GM12878 (cell line): Measurements from ENCODE around the gene ANKRD31. TPM values are rescaled to one million over a fixed set of nuclear protein-coding genes. Genes with fewer than 3 reads are reported as not detected.

Experiments
- ATAC-seq: fragments of 200-7000 bp; cut with Tn5 transposase; 3 replicates; pipeline ENCODE4 v1.9.1; 2020; ENCODE audit warnings: mild to moderate bottlenecking, moderate library complexity
- BruUV-seq: library from RNA; stranded (reverse); fragments of 400-500 nt; replicated peaks from 2 replicates; lab custom pipeline; 2021; lab: Mats Ljungman, UMichigan
- CTCF ChIA-PET: fragments of 300-600 bp; sonication (Branson Sonifier 250); formaldehyde crosslinking; extraction: SDS; loops from one replicate; lab custom pipeline; 2021; ENCODE audit warnings: inconsistent platforms; lab: Yijun Ruan, JAX
- POLR2A ChIA-PET: fragments of 350-600 bp; formaldehyde crosslinking; extraction: SDS; loops from one replicate; lab custom pipeline; 2021; ENCODE audit warnings: inconsistent platforms; lab: Charles Lee
- RAD21 ChIA-PET: fragments of 300-600 bp; sonication (Branson Sonifier 250); formaldehyde crosslinking; loops from one replicate; lab custom pipeline; 2023; ENCODE audit warnings: antibody characterized with exemption; ENCODE audit not compliant: unreplicated experiment; lab: Charles Lee
- SMC1A ChIA-PET: fragments of 300-600 bp; sonication (Branson Sonifier 250); formaldehyde crosslinking; loops from one replicate; lab custom pipeline; 2023; ENCODE audit not compliant: unreplicated experiment, uncharacterized antibody; lab: Charles Lee
- DNase-seq: peaks from one replicate; pipeline ENCODE4 v3.0.0-alpha.2; 2011; ENCODE audit warnings: low read depth, low spot score
- FAIRE-seq: peaks from 3 replicates; lab custom pipeline; 2011; peaks lifted over from hg19 to GRCh38; lab: Jason Lieb, UNC
- H2AFZ ChIP-seq: 2 replicates; pipeline ENCODE4 v1.6.0; 2011; ENCODE audit warnings: low read depth, low read length, control low read depth; ENCODE audit not compliant: control insufficient read depth
- H3K27ac ChIP-seq: 2 replicates; pipeline ENCODE4 v1.5.1; 2011; ENCODE audit warnings: control low read depth; ENCODE audit not compliant: control insufficient read depth, insufficient read depth
- H3K27me3 ChIP-seq, 2 experiments: replicated peaks in 1 of 2; 2 replicates each; pipeline versions ENCODE4 v1.6.0 to v1.6.1; 2011; ENCODE audit warnings: low read length in 1 of 2; ENCODE audit not compliant: control insufficient read depth in 2 of 2, insufficient read depth in 2 of 2
- H3K36me3 ChIP-seq, 2 experiments: 2 replicates each; pipeline ENCODE4 v1.5.1; 2011; ENCODE audit warnings: low read length in 1 of 2; ENCODE audit not compliant: control insufficient read depth in 2 of 2, insufficient read depth in 2 of 2
- H3K4me1 ChIP-seq: 2 replicates; pipeline ENCODE4 v1.6.1; 2011; ENCODE audit warnings: mild to moderate bottlenecking, low read length, moderate library complexity, mixed read lengths; ENCODE audit not compliant: control insufficient read depth, insufficient read depth
- H3K4me2 ChIP-seq: 2 replicates; pipeline ENCODE4 v1.6.0; 2011; ENCODE audit warnings: control low read depth; ENCODE audit not compliant: control insufficient read depth, insufficient read depth
- H3K4me3 ChIP-seq: fragments of 200-600 bp; sonication (generic); 2 replicates; pipeline ENCODE4 v1.5.1; 2016
- H3K79me2 ChIP-seq: 2 replicates; pipeline ENCODE4 v1.6.0; 2011; ENCODE audit warnings: low read length; ENCODE audit not compliant: control insufficient read depth, insufficient read depth
- H3K9ac ChIP-seq: 2 replicates; pipeline ENCODE4 v1.8.0; 2011; ENCODE audit warnings: low read length, control low read depth, mixed read lengths; ENCODE audit not compliant: control insufficient read depth, insufficient read depth
- H3K9me3 ChIP-seq: replicated peaks from 3 replicates; pipeline ENCODE4 v1.5.1; 2011; ENCODE audit warnings: mild to moderate bottlenecking, low read length; ENCODE audit not compliant: control insufficient read depth, insufficient read depth
- H4K20me1 ChIP-seq: 2 replicates; pipeline ENCODE4 v1.6.0; 2011; ENCODE audit not compliant: control insufficient read depth, insufficient read depth
- E2F8 ChIP-seq: fragments of 450-650 bp; IDR thresholded peaks from 2 replicates; pipeline ENCODE4 v1.6.1; 2018; ENCODE audit warnings: mild to moderate bottlenecking, low read depth, moderate library complexity; ENCODE audit not compliant: partially characterized antibody
- EED ChIP-seq: sonication (generic); IDR thresholded peaks from 2 replicates; pipeline ENCODE4 v1.6.1; 2016; ENCODE audit warnings: antibody characterized with exemption, low read depth
- EGR1 ChIP-seq, 2 experiments: IDR thresholded peaks; 1 replicate in 1 of 2; 2 replicates in 1 of 2; pipeline ENCODE4 v1.6.1; 2011 to 2012; ENCODE audit warnings: low read depth in 2 of 2, low read length in 2 of 2, borderline replicate concordance in 1 of 2, mild to moderate bottlenecking in 1 of 2, moderate library complexity in 1 of 2
- ELK1 ChIP-seq: IDR thresholded peaks from 2 replicates; pipeline ENCODE4 v1.6.1; 2012; ENCODE audit warnings: low read depth, low read length, improper control_type of control experiment
- FOXK2 ChIP-seq: fragments of 450-650 bp; IDR thresholded peaks from 2 replicates; pipeline ENCODE4 v1.6.1; 2017; ENCODE audit warnings: mild to moderate bottlenecking, moderate library complexity
- IKZF1 ChIP-seq: fragments of 450-650 bp; conservative IDR thresholded peaks from 2 replicates; pipeline ENCODE4 v1.6.1; 2017; ENCODE audit warnings: antibody characterized with exemption, mild to moderate bottlenecking
- IKZF2 ChIP-seq, 2 experiments: fragments of 450-650 bp; IDR thresholded peaks; 2 replicates each; pipeline ENCODE4 v1.6.1; 2017; ENCODE audit warnings: mild to moderate bottlenecking in 2 of 2, moderate library complexity in 2 of 2
- JUNB ChIP-seq: IDR thresholded peaks from 2 replicates; pipeline ENCODE4 v1.6.1; 2016; ENCODE audit warnings: antibody characterized with exemption, mild to moderate bottlenecking
- JUND ChIP-seq: IDR thresholded peaks from 2 replicates; pipeline ENCODE4 v1.6.1; 2012; ENCODE audit warnings: low read depth, mild to moderate bottlenecking, low read length, improper control_type of control experiment, moderate library complexity
- NKRF ChIP-seq: fragments of 450-650 bp; conservative IDR thresholded peaks from 2 replicates; pipeline ENCODE4 v1.6.1; 2017; ENCODE audit warnings: mild to moderate bottlenecking, moderate library complexity
- PAX5 ChIP-seq: IDR thresholded peaks from 2 replicates; pipeline ENCODE4 v1.6.1; 2011; ENCODE audit warnings: low read depth, low read length, borderline replicate concordance
- PBX3 ChIP-seq: IDR thresholded peaks from 2 replicates; pipeline ENCODE4 v1.6.1; 2011; ENCODE audit warnings: mild to moderate bottlenecking, low read depth, low read length, moderate library complexity; ENCODE audit not compliant: insufficient replicate concordance
- RBBP5 ChIP-seq: fragments of 200-600 bp; sonication (generic); conservative IDR thresholded peaks from 2 replicates; pipeline ENCODE4 v1.6.1; 2016
- RFX5 ChIP-seq: IDR thresholded peaks from 2 replicates; pipeline ENCODE4 v1.6.1; 2011; ENCODE audit warnings: low read depth, low read length, improper control_type of control experiment
- SMAD1 ChIP-seq: fragments of 450-650 bp; IDR thresholded peaks from 2 replicates; pipeline ENCODE4 v1.6.1; 2018; ENCODE audit warnings: mild to moderate bottlenecking, low read depth; ENCODE audit not compliant: partially characterized antibody
- SREBF1 ChIP-seq: IDR thresholded peaks from 2 replicates; pipeline ENCODE4 v1.6.1; 2012; ENCODE audit warnings: mild to moderate bottlenecking, low read length
- STAT3 ChIP-seq: IDR thresholded peaks from 2 replicates; pipeline ENCODE4 v1.6.1; 2011; ENCODE audit warnings: low read depth, low read length, improper control_type of control experiment
- ZNF384 ChIP-seq: IDR thresholded peaks from 2 replicates; pipeline ENCODE4 v1.6.1; 2012; ENCODE audit warnings: low read depth, mild to moderate bottlenecking, low read length, improper control_type of control experiment, borderline replicate concordance
- WGBS: methylation state at CpG from one replicate; pipeline ENCODE4 v1.1.6; 2016; ENCODE audit warnings: low lambda C conversion rate; ENCODE audit not compliant: insufficient replicate concordance, insufficient coverage; ENCODE audit errors: missing lambda C conversion rate; 5-methylcytosine and 5-hydroxymethylcytosine counted together
- in situ Hi-C: fragments of 300-500 bp; cut with MboI; formaldehyde crosslinking; loops from 9 replicates; pipeline ENCODE4 v1.14.3; 2018; ENCODE audit warnings: mixed read lengths
- intact Hi-C: fragments of 100-400 bp; cut with micrococcal nuclease; formaldehyde crosslinking; loops from one replicate; pipeline ENCODE4 v1.14.2; 2022; ENCODE audit not compliant: unreplicated experiment
- polyA plus RNA-seq, 11 experiments: library from polyadenylated mRNA; depleted of rRNA in 4 of 11; unstranded in 6 of 11; stranded (reverse) in 5 of 11; fragments of >200 nt; fragmentation: Nextera tagmentation in 4 of 11; fragmentation: Illumina TruSeq in 1 of 11; extraction: Ambion mirVana in 4 of 11; extraction: Trizol in 1 of 11; gene quantifications; 1 replicate in 1 of 11; 2 replicates in 10 of 11; pipeline versions ENCODE4 v1.2.1 to v1.2.3, GENCODE V29; 2011 to 2016; ENCODE audit warnings: inconsistent platforms in 2 of 11, missing spikeins in 2 of 11, low read depth in 1 of 11
- total RNA-seq, 4 experiments: library from RNA; depleted of rRNA in 3 of 4; stranded (reverse); fragments of >200 nt in 3 of 4; fragmentation: Illumina TruSeq in 1 of 4; extraction: Trizol in 1 of 4; gene quantifications; 2 replicates each; pipeline versions ENCODE4 v1.2.1 to v1.2.3, GENCODE V29; 2013 to 2021

The ANKRD31 gene
- total and polyA plus RNA-seq, 10 of the 15 experiments (the other 5 are each of a cell fraction or from before 2014, with no cell fraction given), result under 0.01 to 0.10 (median 0.04) TPM; not detected in 3

- intact Hi-C loops (no loop called here), in situ Hi-C loops (no loop called here)
- H3K4me3 ChIP-seq, result no peak overlapping the region
- no peak overlapping the region for H3K9ac ChIP-seq
- H3K27ac ChIP-seq, result no peak overlapping the region
- no peaks in the 10 kb centered on the region for H4K20me1 ChIP-seq
- H3K36me3 ChIP-seq, result no peaks in the 10 kb centered on the region
- H3K27me3 ChIP-seq, result no peaks in the 10 kb centered on the region; a peak in 1 of 4 replicates
- no peaks in the 10 kb centered on the region for H3K79me2 ChIP-seq
- ChIA-PET POLR2A (no interaction called here), CTCF (no interaction called here), SMC1A (interaction anchor here (0.6 kb wide), 1 partner anchor 163 kb away, joined by 3 read pairs; no protein-coding TSS in a partner anchor), RAD21 (no interaction called here)
- no peaks in the 10 kb centered on the region for H3K9me3 ChIP-seq
- FAIRE-seq (no peak), ATAC-seq (no peak), DNase-seq (no peak)
- BruUV-seq, result no TSS peak
- H3K4me1 ChIP-seq, result no peaks in the 10 kb centered on the region
- TF ChIP-seq JUNB, result no peak
- TF ChIP-seq EGR1 (IDR thresholded peaks at IDR 0.05; ENCODE audit: borderline replicate concordance in 1 of 2, low read depth in 2 of 2, low read length in 2 of 2), result no peak
- TF ChIP-seq PBX3, result no peak
- TF ChIP-seq PAX5, result no peak
- TF ChIP-seq RFX5, result no peak
- no peak for TF ChIP-seq EED
- no peak for TF ChIP-seq FOXK2
- TF ChIP-seq JUND, result no peak
- TF ChIP-seq IKZF2 (IDR thresholded peaks at IDR 0.05), result no peak
- no peak for TF ChIP-seq ZNF384
- TF ChIP-seq STAT3, result no peak
- no peak for TF ChIP-seq E2F8
- TF ChIP-seq IKZF1, result no peak
- no peak for TF ChIP-seq SREBF1
- TF ChIP-seq SMAD1, result no peak
- TF ChIP-seq RBBP5, result no peak
- TF ChIP-seq ELK1, result no peak
- no peak for TF ChIP-seq NKRF
- 0% methylated on average over 1 of the region's 4 CpGs for WGBS
- H2AFZ ChIP-seq, result no peak overlapping the region
- no peak overlapping the region for H3K4me2 ChIP-seq
Measured at GRCh38 chr5:75200776-75201175, 35.9 kb downstream of the ANKRD31 start.
